ENCODE data around the gene RANBP3. TPM values are rescaled to one million over a fixed set of nuclear protein-coding genes. Genes with fewer than 3 reads are reported as not detected.

The RANBP3 gene
- total RNA-seq, 2 experiments from 2014 or later, result 74.3 to 90.2 TPM

DNA sequence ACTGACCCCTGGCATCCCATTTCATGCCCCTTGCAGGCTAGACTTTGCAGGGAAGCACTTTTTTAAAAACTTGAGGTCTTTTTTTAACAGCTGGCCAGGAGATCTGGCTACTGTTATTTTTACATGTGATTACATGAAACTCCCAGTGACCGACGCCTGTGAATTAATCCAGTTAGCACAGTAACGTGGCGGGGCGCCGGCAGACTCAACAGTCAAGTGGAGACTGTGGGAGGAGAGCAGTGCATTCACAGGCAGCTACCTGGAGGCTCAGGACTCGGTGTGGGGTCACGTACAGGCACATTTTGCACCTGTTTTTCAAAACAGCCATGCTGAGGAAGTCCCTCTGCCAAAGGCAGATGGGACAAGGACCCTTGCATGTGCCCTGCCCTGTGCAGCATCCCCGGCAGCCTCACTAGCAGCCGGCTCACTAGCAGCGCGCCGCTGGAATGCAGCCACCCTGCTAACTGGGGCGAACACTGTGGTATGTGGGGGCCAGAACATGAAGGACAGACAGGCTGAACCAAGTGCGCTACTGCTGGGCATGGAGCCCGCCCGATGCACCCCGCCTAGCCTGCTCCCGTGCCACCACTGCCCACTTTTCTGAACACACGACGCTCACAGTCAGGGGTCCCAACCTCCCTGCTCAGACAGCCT is 45.2 kb downstream of the RANBP3 start:
- Histone ChIP-seq H3K4me3 (ENCODE audit: low read depth, low read length, poor library complexity, severe bottlenecking) (no peak overlapping the region), H3K9me3 (ENCODE audit: low read length) (no peaks in the 10 kb centered on the region), H3K9me2 (ENCODE audit: insufficient read depth, low read length) (no peaks in the 10 kb centered on the region), H3K4me1 (ENCODE audit: insufficient read depth, low read length, poor library complexity, severe bottlenecking) (peaks cover 8% of the 10 kb centered on the region), H3K4me2 (ENCODE audit: low read length) (no peak overlapping the region), H3K36me3 (ENCODE audit: insufficient read depth, low read length) (peaks cover 91% of the 10 kb centered on the region), H2AFZ (ENCODE audit: low read length) (no peak overlapping the region), H4K20me1 (ENCODE audit: insufficient read depth, low read length) (no peaks in the 10 kb centered on the region), H3K79me2 (ENCODE audit: insufficient read depth, low read depth, low read length) (no peaks in the 10 kb centered on the region), H3K27ac (ENCODE audit: low read depth, low read length, poor library complexity, severe bottlenecking) (no peak overlapping the region)
- BruUV-seq (replicated peaks), result no TSS peak
- intact Hi-C loops (cut with micrococcal nuclease; ENCODE audit: unreplicated experiment), result no loop called here
- ChIA-PET CTCF (ENCODE audit: unreplicated experiment) (no interaction called here), POLR2A (no interaction called here)
- TF ChIP-seq EZH2phosphoT487 (IDR thresholded peaks at IDR 0.05; ENCODE audit: borderline replicate concordance, low read depth, low read length) (no peak), CTCF (conservative IDR thresholded peaks at IDR 0.05; ENCODE audit: low read length) (no peak)
- no peak for DNase-seq (ENCODE audit: low spot score)

DNA sequence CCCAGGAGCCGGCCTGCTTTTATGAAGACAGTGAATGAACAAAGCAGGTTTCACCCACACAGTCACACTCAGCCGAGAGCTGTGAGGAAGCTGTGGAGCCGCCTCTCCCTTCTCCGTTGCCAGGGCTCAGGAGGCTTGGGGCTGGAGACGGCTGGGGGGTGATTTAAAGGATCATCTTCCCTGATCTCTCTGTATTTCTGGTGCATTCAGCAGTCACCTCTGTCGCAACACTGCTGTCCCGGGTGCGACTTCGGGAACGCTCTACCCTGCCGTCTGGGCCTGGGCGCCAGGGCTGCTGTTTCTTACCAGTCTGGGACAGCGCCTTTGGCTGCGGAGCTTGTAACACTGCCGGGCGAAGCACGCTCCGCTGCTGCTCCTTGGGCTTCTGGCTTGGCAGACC is 45.8 kb downstream of the RANBP3 start:
- DNase-seq (ENCODE audit: low spot score), result no peak
- Histone ChIP-seq H3K9me3 (ENCODE audit: low read length) (no peaks in the 10 kb centered on the region), H3K79me2 (ENCODE audit: insufficient read depth, low read depth, low read length) (no peaks in the 10 kb centered on the region), H3K4me2 (ENCODE audit: low read length) (no peak overlapping the region), H2AFZ (ENCODE audit: low read length) (no peak overlapping the region), H4K20me1 (ENCODE audit: insufficient read depth, low read length) (no peaks in the 10 kb centered on the region), H3K9me2 (ENCODE audit: insufficient read depth, low read length) (no peaks in the 10 kb centered on the region), H3K4me3 (ENCODE audit: low read depth, low read length, poor library complexity, severe bottlenecking) (no peak overlapping the region), H3K36me3 (ENCODE audit: insufficient read depth, low read length) (peaks cover 91% of the 10 kb centered on the region), H3K27ac (ENCODE audit: low read depth, low read length, poor library complexity, severe bottlenecking) (no peak overlapping the region), H3K4me1 (ENCODE audit: insufficient read depth, low read length, poor library complexity, severe bottlenecking) (peaks cover 14% of the 10 kb centered on the region)
- intact Hi-C loops (cut with micrococcal nuclease; ENCODE audit: unreplicated experiment), result no loop called here
- BruUV-seq (replicated peaks), result no TSS peak
- ChIA-PET CTCF (ENCODE audit: unreplicated experiment) (no interaction called here), POLR2A (no interaction called here)
- no peak for TF ChIP-seq CTCF (conservative IDR thresholded peaks at IDR 0.05; ENCODE audit: low read length)
- no peak for TF ChIP-seq EZH2phosphoT487 (IDR thresholded peaks at IDR 0.05; ENCODE audit: borderline replicate concordance, low read depth, low read length)

DNA sequence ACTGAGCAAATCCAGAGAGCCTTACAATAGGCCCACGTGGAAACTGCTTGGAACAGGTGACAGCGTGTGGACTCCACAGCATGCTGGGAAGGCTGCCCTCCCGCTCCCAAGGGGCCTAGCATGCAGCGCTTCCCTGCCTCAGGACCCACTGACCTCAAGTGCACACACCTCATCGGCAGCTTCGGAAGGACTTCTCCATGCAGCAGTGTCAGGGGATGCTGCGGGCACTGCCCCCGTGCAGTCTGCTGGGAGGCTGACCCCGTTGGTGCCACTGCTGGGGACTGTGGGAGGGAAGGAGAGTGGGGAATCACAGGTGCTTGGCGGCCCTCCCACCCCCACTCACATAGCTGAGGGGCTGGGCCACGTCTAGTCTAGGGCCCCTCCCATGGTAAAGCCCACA is 46.7 kb downstream of the RANBP3 start:
- DNase-seq (ENCODE audit: low spot score), result no peak
- Histone ChIP-seq H3K4me1 (ENCODE audit: insufficient read depth, low read length, poor library complexity, severe bottlenecking) (peaks cover 14% of the 10 kb centered on the region), H3K4me2 (ENCODE audit: low read length) (no peak overlapping the region), H3K9me3 (ENCODE audit: low read length) (no peaks in the 10 kb centered on the region), H3K79me2 (ENCODE audit: insufficient read depth, low read depth, low read length) (no peaks in the 10 kb centered on the region), H2AFZ (ENCODE audit: low read length) (no peak overlapping the region), H3K9me2 (ENCODE audit: insufficient read depth, low read length) (no peaks in the 10 kb centered on the region), H4K20me1 (ENCODE audit: insufficient read depth, low read length) (no peaks in the 10 kb centered on the region), H3K4me3 (ENCODE audit: low read depth, low read length, poor library complexity, severe bottlenecking) (no peak overlapping the region), H3K27ac (ENCODE audit: low read depth, low read length, poor library complexity, severe bottlenecking) (no peak overlapping the region), H3K36me3 (ENCODE audit: insufficient read depth, low read length) (peaks cover 94% of the 10 kb centered on the region)
- CTCF ChIA-PET (ENCODE audit: unreplicated experiment), result no interaction called here
- POLR2A ChIA-PET, result no interaction called here
- intact Hi-C loops (cut with micrococcal nuclease; ENCODE audit: unreplicated experiment), result no loop called here
- no TSS peak for BruUV-seq (replicated peaks)
- TF ChIP-seq CTCF (conservative IDR thresholded peaks at IDR 0.05; ENCODE audit: low read length) (no peak), EZH2phosphoT487 (IDR thresholded peaks at IDR 0.05; ENCODE audit: borderline replicate concordance, low read depth, low read length) (no peak)
